HEK293T (cell line): ENCODE results near the gene SPDYE17.
"Not testable (repeated sequence)": the region's sequence is repeated elsewhere in the genome, so short reads cannot be mapped to it uniquely, and the experiment has no call there.

Experiments
- LEF1 ChIP-seq: fragments of 450-650 bp; IDR thresholded peaks from 2 replicates; pipeline ENCODE4 v1.6.1; 2017; ENCODE audit warnings: mild to moderate bottlenecking, borderline replicate concordance
- SUZ12 ChIP-seq: fragments of 450-650 bp; IDR thresholded peaks from 2 replicates; pipeline ENCODE4 v1.6.1; 2016; ENCODE audit warnings: mild to moderate bottlenecking

GRCh38 chr7:76983937-76984783, 48.0 kb downstream of the SPDYE17 start:
- TF ChIP-seq SUZ12, LEF1: not testable (repeated sequence)
